ENCODE data around the gene GAD2. TPM values are rescaled to one million over a fixed set of nuclear protein-coding genes. Genes with fewer than 3 reads are reported as not detected.

GAD2 gene
- polyA plus RNA-seq, 1 experiment = not detected

GRCh38 chr10:26220901-26221300 lies 4.3 kb downstream of the GAD2 start:
- POLR2A ChIA-PET = no interaction called here
- DNase-seq (ENCODE audit: low read depth) = no peak
- TF ChIP-seq, protein P1, sequence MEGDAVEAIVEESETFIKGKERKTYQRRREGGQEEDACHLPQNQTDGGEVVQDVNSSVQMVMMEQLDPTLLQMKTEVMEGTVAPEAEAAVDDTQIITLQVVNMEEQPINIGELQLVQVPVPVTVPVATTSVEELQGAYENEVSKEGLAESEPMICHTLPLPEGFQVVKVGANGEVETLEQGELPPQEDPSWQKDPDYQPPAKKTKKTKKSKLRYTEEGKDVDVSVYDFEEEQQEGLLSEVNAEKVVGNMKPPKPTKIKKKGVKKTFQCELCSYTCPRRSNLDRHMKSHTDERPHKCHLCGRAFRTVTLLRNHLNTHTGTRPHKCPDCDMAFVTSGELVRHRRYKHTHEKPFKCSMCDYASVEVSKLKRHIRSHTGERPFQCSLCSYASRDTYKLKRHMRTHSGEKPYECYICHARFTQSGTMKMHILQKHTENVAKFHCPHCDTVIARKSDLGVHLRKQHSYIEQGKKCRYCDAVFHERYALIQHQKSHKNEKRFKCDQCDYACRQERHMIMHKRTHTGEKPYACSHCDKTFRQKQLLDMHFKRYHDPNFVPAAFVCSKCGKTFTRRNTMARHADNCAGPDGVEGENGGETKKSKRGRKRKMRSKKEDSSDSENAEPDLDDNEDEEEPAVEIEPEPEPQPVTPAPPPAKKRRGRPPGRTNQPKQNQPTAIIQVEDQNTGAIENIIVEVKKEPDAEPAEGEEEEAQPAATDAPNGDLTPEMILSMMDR (IDR thresholded peaks at IDR 0.05; ENCODE audit: insufficient read depth, low read depth, low read length) = no peak
- no peaks in the 10 kb centered on the region for H3K36me3 ChIP-seq (ENCODE audit: control insufficient read depth, insufficient read depth, low read length)
- H3K4me3 ChIP-seq (ENCODE audit: low read depth, low read length) = no peak overlapping the region
- CTCF ChIA-PET = no interaction called here
- H3K27me3 ChIP-seq (ENCODE audit: control insufficient read depth, insufficient read depth, low read length) = peaks cover 22% of the 10 kb centered on the region

DNA sequence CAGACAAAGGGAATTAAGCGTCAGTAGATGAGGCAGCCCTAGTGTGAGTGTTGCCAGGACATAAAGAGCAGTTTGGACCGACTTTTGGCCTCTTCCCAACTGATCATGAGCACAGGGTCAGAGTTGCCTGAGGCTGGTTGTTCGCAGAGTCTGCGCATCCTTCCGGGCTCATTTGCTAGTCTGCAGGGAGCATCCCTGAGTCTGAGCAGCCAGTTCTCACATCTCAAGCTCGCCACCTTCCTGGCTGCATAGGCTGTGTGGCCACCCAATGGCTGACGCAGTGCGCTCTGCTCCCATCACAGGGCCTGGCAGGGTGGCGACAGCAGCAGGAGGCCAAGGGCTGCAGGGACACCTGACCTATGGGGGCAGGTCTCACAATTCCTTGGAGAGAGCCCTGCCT lies 5.0 kb downstream of the GAD2 start:
- H3K4me3 ChIP-seq (ENCODE audit: low read depth, low read length) = no peak overlapping the region
- ChIA-PET POLR2A (no interaction called here), CTCF (no interaction called here)
- H3K27me3 ChIP-seq (ENCODE audit: control insufficient read depth, insufficient read depth, low read length) = peaks cover 17% of the 10 kb centered on the region
- H3K36me3 ChIP-seq (ENCODE audit: control insufficient read depth, insufficient read depth, low read length) = no peaks in the 10 kb centered on the region
- DNase-seq (ENCODE audit: low read depth) = no peak
- TF ChIP-seq, protein P1 (IDR thresholded peaks at IDR 0.05; ENCODE audit: insufficient read depth, low read depth, low read length) = no peak

DNA sequence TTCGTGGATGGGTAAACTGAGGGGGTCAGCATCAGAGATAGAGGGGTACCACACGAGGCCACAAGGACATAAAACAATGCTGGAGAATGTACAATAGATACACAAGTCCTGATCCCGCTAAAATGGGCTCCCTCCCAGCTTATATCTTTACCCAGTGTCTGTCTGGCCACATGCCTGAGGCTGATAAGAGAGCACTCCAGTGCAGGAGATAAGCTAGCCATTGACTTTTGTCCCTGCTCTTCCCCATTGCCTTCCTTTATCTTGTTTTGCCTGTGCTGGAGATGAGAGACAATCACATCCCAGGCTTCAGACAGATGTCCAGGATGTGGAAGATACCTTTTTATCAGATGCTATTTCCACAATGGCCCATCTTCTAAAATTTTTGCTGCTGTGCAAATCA lies 6.0 kb downstream of the GAD2 start:
- no peak overlapping the region for H3K4me3 ChIP-seq (ENCODE audit: low read depth, low read length)
- TF ChIP-seq, protein P1 (IDR thresholded peaks at IDR 0.05; ENCODE audit: insufficient read depth, low read depth, low read length) = no peak
- no peak for DNase-seq (ENCODE audit: low read depth)
- CTCF ChIA-PET = interaction anchor here (0.6 kb wide), 1 partner anchor 334 kb away, joined by 3 read pairs; no protein-coding TSS in a partner anchor
- peaks cover 8% of the 10 kb centered on the region for H3K27me3 ChIP-seq (ENCODE audit: control insufficient read depth, insufficient read depth, low read length)
- no peaks in the 10 kb centered on the region for H3K36me3 ChIP-seq (ENCODE audit: control insufficient read depth, insufficient read depth, low read length)
- POLR2A ChIA-PET = no interaction called here

- Histone ChIP-seq H3K36me3 (ENCODE audit: control insufficient read depth, insufficient read depth, low read length) (no peaks in the 10 kb centered on the region), H3K4me3 (ENCODE audit: low read depth, low read length) (no peak overlapping the region), H3K27me3 (ENCODE audit: control insufficient read depth, insufficient read depth, low read length) (no peaks in the 10 kb centered on the region; the same call in 1 of the 2 replicates)
- TF ChIP-seq, protein P1 (IDR thresholded peaks at IDR 0.05; ENCODE audit: insufficient read depth, low read depth, low read length) = no peak
- POLR2A ChIA-PET = no interaction called here
- CTCF ChIA-PET = no interaction called here
- DNase-seq (ENCODE audit: low read depth) = no peak
These were observed 8.7 kb downstream of the GAD2 start for GRCh38 chr10:26225322-26225721.

GRCh38 chr10:26227786-26228185 lies 11.2 kb downstream of the GAD2 start:
- Histone ChIP-seq H3K27me3 (ENCODE audit: control insufficient read depth, insufficient read depth, low read length) (no peaks in the 10 kb centered on the region), H3K36me3 (ENCODE audit: control insufficient read depth, insufficient read depth, low read length) (no peaks in the 10 kb centered on the region), H3K4me3 (ENCODE audit: low read depth, low read length) (no peak overlapping the region)
- TF ChIP-seq, protein P1 (IDR thresholded peaks at IDR 0.05; ENCODE audit: insufficient read depth, low read depth, low read length) = no peak
- CTCF ChIA-PET = no interaction called here
- POLR2A ChIA-PET = no interaction called here
- no peak for DNase-seq (ENCODE audit: low read depth)

All from BJ (cell line).